Measurements from ENCODE around the gene ZFP36L1. TPM values are rescaled to one million over a fixed set of nuclear protein-coding genes. Genes with fewer than 3 reads are reported as not detected.

ZFP36L1 gene
- total and polyA plus RNA-seq, 10 of the 15 experiments (the other 5 are each of a cell fraction or from before 2014, with no cell fraction given) = 22.0 to 184 (median 66.1) TPM

DNA sequence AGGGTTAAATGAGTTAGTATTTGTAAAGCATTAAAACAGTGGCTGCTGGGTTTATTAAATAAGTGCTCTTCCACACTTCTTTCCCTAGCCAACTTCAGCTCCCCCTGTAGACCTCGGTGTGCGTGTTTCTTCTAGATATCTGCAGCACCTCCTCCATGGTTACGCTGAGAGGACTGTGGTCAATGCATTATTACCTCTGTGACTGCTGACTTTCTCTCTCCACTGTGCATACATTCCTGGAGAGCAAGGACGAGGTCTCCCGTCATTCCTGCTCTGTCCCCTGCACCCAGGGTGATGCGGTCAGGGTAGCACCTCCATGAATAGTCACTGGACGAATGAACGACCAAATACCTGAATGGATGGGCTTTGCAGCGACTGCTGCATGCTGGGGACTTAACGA lies 44.6 kb downstream of the ZFP36L1 start (continued):
- TF ChIP-seq, protein P1, sequence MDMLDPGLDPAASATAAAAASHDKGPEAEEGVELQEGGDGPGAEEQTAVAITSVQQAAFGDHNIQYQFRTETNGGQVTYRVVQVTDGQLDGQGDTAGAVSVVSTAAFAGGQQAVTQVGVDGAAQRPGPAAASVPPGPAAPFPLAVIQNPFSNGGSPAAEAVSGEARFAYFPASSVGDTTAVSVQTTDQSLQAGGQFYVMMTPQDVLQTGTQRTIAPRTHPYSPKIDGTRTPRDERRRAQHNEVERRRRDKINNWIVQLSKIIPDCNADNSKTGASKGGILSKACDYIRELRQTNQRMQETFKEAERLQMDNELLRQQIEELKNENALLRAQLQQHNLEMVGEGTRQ (IDR thresholded peaks at IDR 0.05; ENCODE audit: borderline replicate concordance, low read depth, low read length) = no peak
- TF ChIP-seq, protein P2, sequence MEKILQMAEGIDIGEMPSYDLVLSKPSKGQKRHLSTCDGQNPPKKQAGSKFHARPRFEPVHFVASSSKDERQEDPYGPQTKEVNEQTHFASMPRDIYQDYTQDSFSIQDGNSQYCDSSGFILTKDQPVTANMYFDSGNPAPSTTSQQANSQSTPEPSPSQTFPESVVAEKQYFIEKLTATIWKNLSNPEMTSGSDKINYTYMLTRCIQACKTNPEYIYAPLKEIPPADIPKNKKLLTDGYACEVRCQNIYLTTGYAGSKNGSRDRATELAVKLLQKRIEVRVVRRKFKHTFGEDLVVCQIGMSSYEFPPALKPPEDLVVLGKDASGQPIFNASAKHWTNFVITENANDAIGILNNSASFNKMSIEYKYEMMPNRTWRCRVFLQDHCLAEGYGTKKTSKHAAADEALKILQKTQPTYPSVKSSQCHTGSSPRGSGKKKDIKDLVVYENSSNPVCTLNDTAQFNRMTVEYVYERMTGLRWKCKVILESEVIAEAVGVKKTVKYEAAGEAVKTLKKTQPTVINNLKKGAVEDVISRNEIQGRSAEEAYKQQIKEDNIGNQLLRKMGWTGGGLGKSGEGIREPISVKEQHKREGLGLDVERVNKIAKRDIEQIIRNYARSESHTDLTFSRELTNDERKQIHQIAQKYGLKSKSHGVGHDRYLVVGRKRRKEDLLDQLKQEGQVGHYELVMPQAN (conservative IDR thresholded peaks at IDR 0.05) = no peak

DNA sequence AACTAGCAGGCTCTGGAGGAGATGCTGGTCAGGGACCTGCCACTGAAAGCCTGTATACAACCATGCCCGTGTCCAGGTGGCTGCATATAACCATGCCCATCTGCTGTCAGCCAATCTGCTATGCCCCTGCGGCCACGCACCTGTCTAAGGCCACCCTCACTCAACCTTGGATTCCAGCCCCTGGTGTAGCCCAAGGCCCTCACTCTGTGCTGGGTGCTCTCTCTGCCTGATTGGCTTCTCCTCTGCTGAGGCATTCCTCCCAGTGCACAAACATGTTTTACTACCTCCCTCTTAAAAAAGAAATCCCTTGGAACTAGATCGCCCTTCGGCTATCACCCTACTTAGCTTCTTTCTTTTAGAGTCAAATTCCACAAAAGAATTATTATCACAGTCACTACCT lies 45.5 kb downstream of the ZFP36L1 start:
- intact Hi-C loops (cut with micrococcal nuclease; ENCODE audit: unreplicated experiment) = no loop called here
- H3K4me1 ChIP-seq (ENCODE audit: control insufficient read depth, insufficient read depth, low read length) = no peaks in the 10 kb centered on the region
- ChIA-PET CTCF (no interaction called here), POLR2A (interaction anchor here (0.5 kb wide), 1 partner anchor 13 kb away, joined by 10 read pairs; no protein-coding TSS in a partner anchor), RAD21 (ENCODE audit: unreplicated experiment) (no interaction called here), SMC1A (ENCODE audit: uncharacterized antibody, unreplicated experiment) (no interaction called here)
- DNase-seq (ENCODE audit: low read depth, low spot score) (no peak), ATAC-seq (no peak), FAIRE-seq (no peak)
- 75% methylated on average over 5 of the region's 5 CpGs for WGBS (ENCODE audit: insufficient coverage, insufficient replicate concordance, low lambda C conversion rate, missing lambda C conversion rate)
- H3K79me2 ChIP-seq (ENCODE audit: control insufficient read depth, insufficient read depth, low read length) = no peaks in the 10 kb centered on the region
- no peak overlapping the region for H3K27ac ChIP-seq (ENCODE audit: control insufficient read depth, insufficient read depth)
- BruUV-seq (replicated peaks) = no TSS peak
- H3K36me3 ChIP-seq (ENCODE audit: control insufficient read depth in 2 of 2, insufficient read depth in 2 of 2, low read length in 1 of 2) = no peaks in the 10 kb centered on the region
- no peaks in the 10 kb centered on the region for H3K9me3 ChIP-seq (replicated peaks; ENCODE audit: control insufficient read depth, insufficient read depth, low read length)
- no peak overlapping the region for H3K4me3 ChIP-seq
- no peak overlapping the region for H2AFZ ChIP-seq (ENCODE audit: control insufficient read depth, low read depth, low read length)
- no peak overlapping the region for H3K4me2 ChIP-seq (ENCODE audit: control insufficient read depth, insufficient read depth)
- in situ Hi-C loops (cut with MboI) = no loop called here
- TF ChIP-seq, protein P3, sequence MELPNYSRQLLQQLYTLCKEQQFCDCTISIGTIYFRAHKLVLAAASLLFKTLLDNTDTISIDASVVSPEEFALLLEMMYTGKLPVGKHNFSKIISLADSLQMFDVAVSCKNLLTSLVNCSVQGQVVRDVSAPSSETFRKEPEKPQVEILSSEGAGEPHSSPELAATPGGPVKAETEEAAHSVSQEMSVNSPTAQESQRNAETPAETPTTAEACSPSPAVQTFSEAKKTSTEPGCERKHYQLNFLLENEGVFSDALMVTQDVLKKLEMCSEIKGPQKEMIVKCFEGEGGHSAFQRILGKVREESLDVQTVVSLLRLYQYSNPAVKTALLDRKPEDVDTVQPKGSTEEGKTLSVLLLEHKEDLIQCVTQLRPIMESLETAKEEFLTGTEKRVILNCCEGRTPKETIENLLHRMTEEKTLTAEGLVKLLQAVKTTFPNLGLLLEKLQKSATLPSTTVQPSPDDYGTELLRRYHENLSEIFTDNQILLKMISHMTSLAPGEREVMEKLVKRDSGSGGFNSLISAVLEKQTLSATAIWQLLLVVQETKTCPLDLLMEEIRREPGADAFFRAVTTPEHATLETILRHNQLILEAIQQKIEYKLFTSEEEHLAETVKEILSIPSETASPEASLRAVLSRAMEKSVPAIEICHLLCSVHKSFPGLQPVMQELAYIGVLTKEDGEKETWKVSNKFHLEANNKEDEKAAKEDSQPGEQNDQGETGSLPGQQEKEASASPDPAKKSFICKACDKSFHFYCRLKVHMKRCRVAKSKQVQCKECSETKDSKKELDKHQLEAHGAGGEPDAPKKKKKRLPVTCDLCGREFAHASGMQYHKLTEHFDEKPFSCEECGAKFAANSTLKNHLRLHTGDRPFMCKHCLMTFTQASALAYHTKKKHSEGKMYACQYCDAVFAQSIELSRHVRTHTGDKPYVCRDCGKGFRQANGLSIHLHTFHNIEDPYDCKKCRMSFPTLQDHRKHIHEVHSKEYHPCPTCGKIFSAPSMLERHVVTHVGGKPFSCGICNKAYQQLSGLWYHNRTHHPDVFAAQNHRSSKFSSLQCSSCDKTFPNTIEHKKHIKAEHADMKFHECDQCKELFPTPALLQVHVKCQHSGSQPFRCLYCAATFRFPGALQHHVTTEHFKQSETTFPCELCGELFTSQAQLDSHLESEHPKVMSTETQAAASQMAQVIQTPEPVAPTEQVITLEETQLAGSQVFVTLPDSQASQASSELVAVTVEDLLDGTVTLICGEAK (IDR thresholded peaks at IDR 0.05; ENCODE audit: borderline replicate concordance) = no peak
- TF ChIP-seq CREB1 (IDR thresholded peaks at IDR 0.05; ENCODE audit: low read depth) = no peak
- TF ChIP-seq, protein P4, sequence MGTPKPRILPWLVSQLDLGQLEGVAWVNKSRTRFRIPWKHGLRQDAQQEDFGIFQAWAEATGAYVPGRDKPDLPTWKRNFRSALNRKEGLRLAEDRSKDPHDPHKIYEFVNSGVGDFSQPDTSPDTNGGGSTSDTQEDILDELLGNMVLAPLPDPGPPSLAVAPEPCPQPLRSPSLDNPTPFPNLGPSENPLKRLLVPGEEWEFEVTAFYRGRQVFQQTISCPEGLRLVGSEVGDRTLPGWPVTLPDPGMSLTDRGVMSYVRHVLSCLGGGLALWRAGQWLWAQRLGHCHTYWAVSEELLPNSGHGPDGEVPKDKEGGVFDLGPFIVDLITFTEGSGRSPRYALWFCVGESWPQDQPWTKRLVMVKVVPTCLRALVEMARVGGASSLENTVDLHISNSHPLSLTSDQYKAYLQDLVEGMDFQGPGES (IDR thresholded peaks at IDR 0.05) = no peak
- no peak for TF ChIP-seq TCF3 (IDR thresholded peaks at IDR 0.05; ENCODE audit: borderline replicate concordance, insufficient read depth, low read depth, low read length)
- no peak for TF ChIP-seq NFIC (IDR thresholded peaks at IDR 0.05; ENCODE audit: low read depth, low read length)
- no peak for TF ChIP-seq IRF4 (IDR thresholded peaks at IDR 0.05; ENCODE audit: low read depth, low read length)
- H3K9ac ChIP-seq (ENCODE audit: control insufficient read depth, insufficient read depth, low read length) = no peak overlapping the region
- no peaks in the 10 kb centered on the region for H3K27me3 ChIP-seq (replicated peaks in 1 of 2; ENCODE audit: control insufficient read depth in 2 of 2, insufficient read depth in 2 of 2, low read length in 1 of 2)
- no peaks in the 10 kb centered on the region for H4K20me1 ChIP-seq (ENCODE audit: control insufficient read depth, insufficient read depth)

Data from GM12878 (cell line).